GM18951 (cell line): Measurements from ENCODE around the gene WDR5B.

ENCODE experiments used
- POLR2A ChIP-seq: IDR thresholded peaks from 4 replicates; pipeline ENCODE4 v1.6.1; 2011; ENCODE audit warnings: mild to moderate bottlenecking; ENCODE audit not compliant: insufficient read length, insufficient read depth; ENCODE audit errors: extremely low read depth
- in situ Hi-C: fragments of 300-500 bp; cut with MboI; formaldehyde crosslinking; loops from one replicate; pipeline ENCODE4 v1.12.0; 2022; ENCODE audit warnings: low sequenced_read_pairs, mixed read lengths, inconsistent platforms; ENCODE audit not compliant: unreplicated experiment

WDR5B gene

GRCh38 chr3:122398920-122399319, 16.9 kb downstream of the WDR5B start:
- no peak for TF ChIP-seq POLR2A
- in situ Hi-C loops: no loop called here

- in situ Hi-C loops: no loop called here
- TF ChIP-seq POLR2A: no peak
Observed at GRCh38 chr3:122397201-122397600, 18.7 kb downstream of the WDR5B start.

GRCh38 chr3:122396511-122396910, 19.4 kb downstream of the WDR5B start:
- in situ Hi-C loops: no loop called here

DNA sequence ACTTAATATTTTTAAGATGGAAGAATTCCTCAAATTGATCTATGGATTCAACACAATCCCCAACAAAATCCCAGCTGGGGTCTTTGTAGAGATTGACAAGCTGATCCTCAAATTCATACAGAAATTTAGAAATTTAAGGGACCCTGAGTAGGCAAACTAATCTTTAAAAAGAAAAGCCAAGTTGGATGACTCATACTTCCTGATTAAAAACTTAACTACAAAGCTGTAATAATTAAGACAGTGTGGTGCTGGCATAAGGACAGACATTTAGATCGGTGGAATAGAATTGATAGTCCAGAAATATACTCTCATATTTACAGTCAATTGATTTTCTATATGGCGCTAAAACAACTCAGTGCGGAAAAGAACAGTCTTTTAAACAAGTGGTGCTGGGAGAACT, 20.3 kb downstream of the WDR5B start:
- TF ChIP-seq POLR2A: no peak
- in situ Hi-C loops: no loop called here

More at GRCh38 chr3:122396511-122396910, 19.4 kb downstream of the WDR5B start:
- no peak for TF ChIP-seq POLR2A

GRCh38 chr3:122394173-122394572, 21.7 kb downstream of the WDR5B start:
- no peak for TF ChIP-seq POLR2A
- in situ Hi-C loops: no loop called here

DNA sequence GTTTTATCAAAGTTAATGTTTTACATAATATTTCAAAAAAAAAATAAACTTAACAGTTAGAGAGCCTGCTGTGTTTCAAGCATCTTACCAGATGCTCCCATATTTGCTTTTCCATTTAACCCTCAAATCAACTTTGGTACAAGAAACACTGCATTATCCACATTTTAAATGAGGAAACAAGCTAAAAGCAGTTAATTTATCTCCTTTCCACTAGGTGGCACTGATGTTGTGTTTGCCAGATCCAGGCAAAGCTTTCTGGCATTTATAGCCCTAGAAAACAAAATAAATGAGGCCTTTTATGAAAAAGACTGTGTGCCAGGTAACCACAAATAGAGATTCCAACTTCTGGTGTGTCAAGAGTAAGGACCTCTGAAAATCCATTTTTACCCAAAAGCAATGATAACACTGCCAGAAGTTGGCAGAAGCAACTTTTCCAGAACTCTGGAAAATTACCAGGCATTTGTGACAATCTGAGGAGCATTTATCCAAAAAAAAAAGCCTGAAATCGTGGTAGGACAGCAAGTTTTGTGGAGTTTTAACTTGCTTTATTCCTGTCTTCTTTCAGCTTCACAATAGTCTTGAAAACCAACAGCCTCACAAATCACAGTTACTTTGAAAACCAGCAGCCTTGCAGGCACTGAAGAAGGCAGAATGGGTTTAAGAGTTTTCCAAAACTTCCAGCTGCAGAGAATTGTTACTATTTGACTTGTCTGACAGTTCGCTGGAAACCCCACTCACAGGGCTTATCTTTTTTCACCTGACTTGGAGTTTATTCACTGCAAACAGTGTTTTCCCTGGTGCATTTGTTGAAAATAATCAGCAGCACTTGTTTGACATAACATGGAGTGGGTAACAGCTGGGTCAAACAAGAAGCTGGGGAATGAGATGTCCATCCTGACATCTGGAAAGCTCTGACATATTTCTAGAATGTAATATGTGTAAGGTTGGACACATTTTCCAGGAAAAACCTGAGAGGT, 22.7 kb downstream of the WDR5B start:
- in situ Hi-C loops: no loop called here

GRCh38 chr3:122391681-122392446, 24.0 kb downstream of the WDR5B start:
- no peak for TF ChIP-seq POLR2A
- in situ Hi-C loops: no loop called here

More for the DNA sequence above, 22.7 kb downstream of the WDR5B start:
- TF ChIP-seq POLR2A: no peak

DNA sequence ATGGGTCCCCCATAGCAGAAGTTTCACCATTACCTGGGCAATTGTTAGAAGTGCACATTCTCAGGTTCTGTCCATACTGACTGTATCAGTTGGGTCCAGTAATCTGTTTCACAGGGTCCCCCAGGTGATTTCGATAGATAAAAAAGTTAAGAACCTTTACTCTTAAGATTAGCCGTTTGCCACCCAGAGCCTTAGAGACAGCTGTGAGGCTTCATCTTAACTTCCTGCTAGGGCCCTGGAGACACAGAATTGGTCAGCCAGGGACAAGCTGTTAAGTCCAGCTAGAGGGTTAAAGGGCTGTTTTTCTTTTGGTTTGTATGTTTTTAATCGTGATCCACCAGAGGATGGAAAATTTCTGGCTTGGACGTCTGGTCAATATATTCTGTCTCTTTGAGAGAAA, 25.2 kb downstream of the WDR5B start:
- in situ Hi-C loops: no loop called here
- no peak for TF ChIP-seq POLR2A

DNA sequence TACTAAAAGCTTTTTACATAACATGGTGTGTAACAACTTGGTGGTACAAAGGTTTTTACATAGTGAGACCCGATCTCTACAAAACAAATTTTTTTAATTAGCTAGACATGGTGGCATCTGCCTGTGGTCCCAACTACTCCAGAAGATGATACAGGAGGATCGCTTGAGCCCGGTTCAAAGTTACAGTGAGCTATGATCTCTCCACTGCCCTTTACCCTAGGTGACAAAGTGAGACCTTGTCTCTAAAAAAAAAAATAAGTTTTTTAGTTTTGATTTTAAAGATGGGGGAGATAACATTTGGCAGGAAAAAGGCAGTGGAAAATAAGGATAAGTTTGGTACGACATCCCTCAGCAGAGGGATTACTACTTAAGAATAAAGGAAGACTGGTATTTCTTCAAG, 26.0 kb downstream of the WDR5B start:
- in situ Hi-C loops: no loop called here
- TF ChIP-seq POLR2A: no peak

- TF ChIP-seq POLR2A: no peak
- in situ Hi-C loops: no loop called here
Observed at GRCh38 chr3:122389197-122389596, 26.7 kb downstream of the WDR5B start.

DNA sequence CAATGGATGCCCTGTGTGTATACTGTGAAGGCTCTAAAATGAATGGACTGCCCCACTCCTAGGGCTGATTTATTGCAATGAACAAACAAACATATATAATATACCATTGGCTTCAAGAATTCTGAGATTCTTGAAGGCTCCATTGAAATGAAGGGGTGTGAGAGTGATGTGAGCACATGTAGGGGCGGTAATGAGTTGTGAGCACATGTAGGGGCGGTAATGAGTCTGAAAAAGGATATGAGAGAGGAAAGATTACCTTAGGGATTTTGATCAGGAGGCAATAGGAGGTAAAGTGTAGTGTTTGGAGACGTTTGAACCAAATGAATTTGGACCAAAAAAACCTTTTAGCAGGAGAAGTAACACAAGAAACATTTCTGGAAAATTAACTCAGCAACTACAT, 28.2 kb downstream of the WDR5B start:
- no peak for TF ChIP-seq POLR2A
- in situ Hi-C loops: no loop called here

DNA sequence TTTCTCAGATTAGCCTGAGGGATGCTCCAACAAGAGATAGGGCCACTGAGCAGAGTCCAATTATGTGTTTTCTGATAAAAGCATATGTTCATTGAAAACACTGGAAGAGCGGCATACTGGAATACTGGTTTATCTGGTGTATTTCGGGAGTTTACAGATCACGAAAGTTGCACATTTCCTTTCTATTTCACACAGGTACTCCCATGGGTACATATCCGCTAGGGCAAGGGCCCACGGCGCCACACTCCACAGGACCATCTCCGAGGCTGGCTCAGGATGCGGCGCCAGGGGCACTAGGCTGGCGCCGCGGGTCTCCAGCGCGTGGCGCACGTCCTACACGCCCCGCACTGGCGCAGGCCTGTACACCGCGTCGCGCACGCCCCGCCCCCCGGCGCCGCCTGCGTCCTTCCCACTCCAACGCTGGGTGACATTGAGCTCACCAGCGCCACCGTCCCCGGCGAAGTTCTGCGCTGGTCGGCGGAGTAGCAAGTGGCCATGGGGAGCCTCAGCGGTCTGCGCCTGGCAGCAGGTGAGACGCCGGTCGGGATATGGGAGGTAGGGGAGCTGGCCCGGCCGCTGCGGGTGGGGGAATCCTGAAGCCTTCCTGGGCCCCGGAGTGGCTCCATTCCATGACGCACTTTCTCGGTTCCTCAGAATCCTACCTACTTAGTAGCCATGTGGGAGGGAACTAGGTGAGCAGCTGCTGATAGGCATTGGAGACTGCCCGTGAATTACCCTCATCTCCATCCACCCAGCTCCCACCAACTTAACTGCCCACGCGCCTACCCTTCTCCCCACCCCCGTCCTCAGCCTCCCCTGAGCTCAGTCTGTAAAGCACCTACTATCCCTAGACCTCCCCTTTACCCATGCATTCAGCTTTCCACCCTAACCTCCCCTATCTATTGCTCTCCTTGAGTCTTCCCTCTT, 31.8 kb downstream of the WDR5B start, which contains the start of gene FAM162A:
Gene FAM162A, plus strand, starts transcription at position 412 of the 927 bp plus-strand sequence. Its CDS starts 84 bp downstream, at position 496.
- peak; percentile 93 for TF ChIP-seq POLR2A
- in situ Hi-C loops: no loop called here

DNA sequence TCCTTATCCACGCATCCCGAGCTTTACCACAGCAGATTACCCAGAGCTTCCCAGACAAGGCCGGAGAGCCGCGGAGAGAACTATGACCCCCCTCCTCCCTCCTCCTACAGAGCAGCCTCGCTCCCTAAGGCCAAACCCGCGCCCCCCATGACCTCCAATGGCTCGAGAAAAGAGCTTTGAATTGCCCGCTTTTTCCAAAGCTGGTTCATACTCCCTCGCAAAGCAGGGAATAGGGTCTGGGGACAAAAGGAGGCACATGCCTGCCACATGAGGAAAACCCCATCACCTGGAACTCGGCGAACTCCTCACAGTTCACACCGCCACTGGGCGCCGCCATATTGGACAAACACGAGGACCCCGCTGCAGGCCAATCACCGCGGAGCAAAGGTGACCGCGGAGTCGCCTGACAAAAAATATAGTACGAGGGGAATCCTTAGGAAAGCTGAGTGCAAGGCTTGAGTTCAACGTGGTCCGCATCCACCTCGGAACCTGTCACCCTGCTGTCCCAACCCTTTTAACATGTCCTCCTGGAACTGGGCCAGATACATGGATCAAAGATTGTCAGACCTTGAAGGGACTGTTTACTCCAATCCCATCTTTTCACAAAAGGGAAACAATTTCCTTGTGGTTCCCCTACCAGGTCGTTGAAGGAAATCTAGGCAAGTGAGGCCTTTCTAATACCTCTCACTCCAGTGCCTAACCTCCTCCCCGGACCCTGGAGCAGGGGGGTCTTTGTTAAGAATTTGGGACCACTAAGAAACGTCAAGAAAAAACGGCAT, 32.8 kb downstream of the WDR5B start, which contains the start of gene MIX23:
Gene MIX23, minus strand, starts transcription at position 344 of the 779 bp plus-strand sequence. Its CDS starts 7 bp downstream, at position 337.
- peak; percentile 75 for TF ChIP-seq POLR2A
- in situ Hi-C loops: no loop called here
